ENCODE results near the gene KATNBL1.

GRCh38 chr15:34101366-34102174 is 108.3 kb downstream of the KATNBL1 start, which contains the start of the genes EMC7 and PGBD4:
- TF ChIP-seq POLR2A (IDR thresholded peaks at IDR 0.05; ENCODE audit: low read depth, low read length) (peak; percentile 85), CTCF (IDR thresholded peaks at IDR 0.05; ENCODE audit: extremely low read depth in 1 of 2, insufficient read depth in 1 of 2, low read depth in 1 of 2, low read length in 2 of 2) (no peak), POLR2AphosphoS5 (IDR thresholded peaks at IDR 0.05; ENCODE audit: insufficient read depth, low read depth, low read length) (peak; percentile 62), GATA2 (IDR thresholded peaks at IDR 0.05; ENCODE audit: insufficient read depth, insufficient read length, low read depth, low read length) (no peak), EZH2 (IDR thresholded peaks at IDR 0.05; ENCODE audit: borderline replicate concordance, low read depth, low read length, severe bottlenecking) (no peak), JUN (IDR thresholded peaks at IDR 0.05; ENCODE audit: borderline replicate concordance, insufficient read depth, insufficient read length, low read depth) (no peak), MAX (IDR thresholded peaks at IDR 0.05; ENCODE audit: insufficient read depth, insufficient read length) (peak; percentile 46), FOS (IDR thresholded peaks at IDR 0.05; ENCODE audit: borderline replicate concordance, insufficient read depth, low read length) (no peak), MYC (IDR thresholded peaks at IDR 0.05; ENCODE audit: low read depth, low read length) (peak; percentile 45)

Measured in endothelial cell of umbilical vein (primary cell).